Natural killer cell (primary cell): Measurements from ENCODE around the gene SEH1L. TPM values are rescaled to one million over a fixed set of nuclear protein-coding genes. Genes with fewer than 3 reads are reported as not detected.

Experiments
- ATAC-seq, 3 donors: fragments of 150-1000 bp in 2 of 3; fragments of 200-7000 bp in 1 of 3; cut with Tn5 transposase; 1 replicate in 1 of 3; 2 replicates in 2 of 3; pipeline ENCODE4 v1.10.0; 2021; ENCODE audit warnings: mild to moderate bottlenecking in 2 of 3, moderate library complexity in 2 of 3
- DNase-seq, 2 donors: peaks; one replicate each; pipeline versions ENCODE4 v3.0.0 to v3.0.0-alpha.2; 2013 to 2021; ENCODE audit warnings: mixed read lengths in 1 of 2
- H3K27ac ChIP-seq: one replicate; pipeline ENCODE4 v1.5.1; 2013; ENCODE audit warnings: mild to moderate bottlenecking, low read length
- H3K27me3 ChIP-seq: one replicate; pipeline ENCODE4 v1.6.1; 2013; ENCODE audit warnings: low read length; ENCODE audit not compliant: control insufficient read depth, insufficient read depth
- H3K36me3 ChIP-seq: one replicate; pipeline ENCODE4 v1.6.1; 2013; ENCODE audit warnings: low read length; ENCODE audit not compliant: control insufficient read depth, insufficient read depth
- H3K4me1 ChIP-seq: one replicate; pipeline ENCODE4 v1.6.1; 2013; ENCODE audit warnings: low read length; ENCODE audit not compliant: control insufficient read depth, insufficient read depth
- H3K4me3 ChIP-seq: one replicate; pipeline ENCODE4 v1.5.1; 2013; ENCODE audit warnings: low read length
- H3K9me3 ChIP-seq: one replicate; pipeline ENCODE4 v1.6.1; 2013; ENCODE audit warnings: low read length; ENCODE audit not compliant: control insufficient read depth, insufficient read depth
- H3K27ac Mint-ChIP-seq, 2 donors: one replicate each; pipeline ENCODE4 v1.8.0; 2022; ENCODE audit warnings: mild to moderate bottlenecking in 2 of 2, mixed read lengths in 2 of 2, moderate library complexity in 1 of 2
- H3K27me3 Mint-ChIP-seq, 2 donors: one replicate each; pipeline ENCODE4 v1.8.0; 2022; ENCODE audit warnings: low read depth in 2 of 2, mixed read lengths in 2 of 2
- H3K36me3 Mint-ChIP-seq: one replicate; pipeline ENCODE4 v1.8.0; 2022; ENCODE audit warnings: mixed read lengths
- H3K4me1 Mint-ChIP-seq, 2 donors: one replicate each; pipeline ENCODE4 v1.8.0; 2022; ENCODE audit warnings: mixed read lengths in 2 of 2
- H3K4me3 Mint-ChIP-seq: one replicate; pipeline ENCODE4 v1.8.0; 2022; ENCODE audit warnings: mild to moderate bottlenecking, moderate library complexity, mixed read lengths
- H3K9me3 Mint-ChIP-seq, 2 donors: one replicate each; pipeline ENCODE4 v1.8.0; 2022; ENCODE audit warnings: mixed read lengths in 2 of 2
- WGBS: methylation state at CpG from one replicate; pipeline ENCODE4 v1.1.7; 2013; ENCODE audit warnings: missing lambda C conversion rate; ENCODE audit not compliant: insufficient coverage; 5-methylcytosine and 5-hydroxymethylcytosine counted together
- intact Hi-C: fragments of 100-400 bp; cut with micrococcal nuclease; formaldehyde crosslinking; loops from one replicate; pipeline ENCODE4 v1.14.2; 2022
- total RNA-seq, 4 donors: library from RNA; stranded (reverse); fragments of 120-200 nt in 1 of 4; gene quantifications; one replicate each; pipeline versions ENCODE4 v1.2.3 to v1.2.4, GENCODE V29; 2013 to 2022
- TF ChIP-seq, protein P1 (sequence below): fragments of 200-600 bp; IDR thresholded peaks from one replicate; pipeline ENCODE4 v1.8.0; 2022; ENCODE audit warnings: antibody characterized with exemption

The SEH1L gene
- total RNA-seq, 3 donors from 2014 or later (not counting 1 experiment from before 2014, with no cell fraction given): 24.5 to 28.4 (median 26.5) TPM

DNA sequence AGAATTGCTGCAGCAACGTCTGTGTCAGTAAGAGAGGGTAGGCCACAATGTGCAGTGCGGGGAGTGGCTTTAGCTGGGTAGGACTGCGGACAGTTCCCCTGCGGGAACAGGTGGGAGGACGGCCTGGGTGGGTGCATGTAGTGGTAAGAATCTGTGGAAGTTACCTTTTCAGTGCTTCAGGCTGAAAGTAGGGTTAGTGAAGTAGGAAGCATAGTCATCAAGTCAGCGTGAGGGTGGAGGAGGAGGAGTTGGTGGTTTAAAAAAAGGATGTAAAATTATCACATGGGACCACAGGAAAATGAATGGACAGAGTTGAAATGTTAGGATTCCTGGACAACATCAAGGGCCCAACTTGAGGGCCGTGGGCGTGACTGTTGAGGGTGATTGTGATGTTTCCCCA, 56.6 kb downstream of the SEH1L start:
- TF ChIP-seq, protein P1, sequence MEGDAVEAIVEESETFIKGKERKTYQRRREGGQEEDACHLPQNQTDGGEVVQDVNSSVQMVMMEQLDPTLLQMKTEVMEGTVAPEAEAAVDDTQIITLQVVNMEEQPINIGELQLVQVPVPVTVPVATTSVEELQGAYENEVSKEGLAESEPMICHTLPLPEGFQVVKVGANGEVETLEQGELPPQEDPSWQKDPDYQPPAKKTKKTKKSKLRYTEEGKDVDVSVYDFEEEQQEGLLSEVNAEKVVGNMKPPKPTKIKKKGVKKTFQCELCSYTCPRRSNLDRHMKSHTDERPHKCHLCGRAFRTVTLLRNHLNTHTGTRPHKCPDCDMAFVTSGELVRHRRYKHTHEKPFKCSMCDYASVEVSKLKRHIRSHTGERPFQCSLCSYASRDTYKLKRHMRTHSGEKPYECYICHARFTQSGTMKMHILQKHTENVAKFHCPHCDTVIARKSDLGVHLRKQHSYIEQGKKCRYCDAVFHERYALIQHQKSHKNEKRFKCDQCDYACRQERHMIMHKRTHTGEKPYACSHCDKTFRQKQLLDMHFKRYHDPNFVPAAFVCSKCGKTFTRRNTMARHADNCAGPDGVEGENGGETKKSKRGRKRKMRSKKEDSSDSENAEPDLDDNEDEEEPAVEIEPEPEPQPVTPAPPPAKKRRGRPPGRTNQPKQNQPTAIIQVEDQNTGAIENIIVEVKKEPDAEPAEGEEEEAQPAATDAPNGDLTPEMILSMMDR: no peak
- no peak overlapping the region for H3K4me3 Mint-ChIP-seq
- no peak overlapping the region for H3K27ac Mint-ChIP-seq
- peaks cover 12 to 23% of the 10 kb centered on the region in 2 donors for H3K4me1 Mint-ChIP-seq
- intact Hi-C loops: no loop called here
- no peak overlapping the region for H3K4me3 ChIP-seq
- DNase-seq (no peak), ATAC-seq (no peak)
- WGBS: 91% methylated on average over 8 of the region's 8 CpGs
- H3K36me3 Mint-ChIP-seq: no peaks in the 10 kb centered on the region
- H3K27ac ChIP-seq: no peak overlapping the region
- no peaks in the 10 kb centered on the region for H3K4me1 ChIP-seq
- no peaks in the 10 kb centered on the region for H3K27me3 Mint-ChIP-seq
- H3K27me3 ChIP-seq: no peaks in the 10 kb centered on the region
- no peaks in the 10 kb centered on the region for H3K9me3 Mint-ChIP-seq
- H3K36me3 ChIP-seq: peaks cover 44% of the 10 kb centered on the region
- H3K9me3 ChIP-seq: no peaks in the 10 kb centered on the region

DNA sequence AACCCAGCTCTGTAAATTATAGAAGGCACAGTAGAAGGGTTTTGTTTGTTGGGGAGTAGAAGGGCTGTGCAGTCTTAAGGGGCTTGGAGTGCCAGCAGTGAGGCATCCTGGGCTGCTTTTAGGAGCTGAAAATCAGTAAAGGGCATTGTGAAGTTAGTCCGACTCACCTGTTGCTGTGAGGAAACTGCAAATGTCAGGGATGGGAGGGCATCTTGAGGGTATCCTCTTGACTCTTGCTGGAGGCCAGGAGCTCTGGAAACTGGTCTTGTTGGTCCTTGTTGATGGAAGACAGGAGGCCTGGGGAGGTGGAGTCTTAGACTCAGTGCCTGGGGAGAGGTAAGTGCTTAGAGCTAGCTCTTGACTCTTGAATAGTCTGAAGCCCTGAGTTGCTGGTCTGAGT, 57.5 kb downstream of the SEH1L start:
- Mint-ChIP-seq H3K9me3 (no peaks in the 10 kb centered on the region), H3K4me3 (no peak overlapping the region), H3K27ac (no peak overlapping the region), H3K36me3 (no peaks in the 10 kb centered on the region), H3K4me1 (peaks cover 12 to 23% of the 10 kb centered on the region in 2 donors), H3K27me3 (no peaks in the 10 kb centered on the region)
- Histone ChIP-seq H3K4me3 (no peak overlapping the region), H3K36me3 (peaks cover 50% of the 10 kb centered on the region), H3K27me3 (no peaks in the 10 kb centered on the region), H3K27ac (no peak overlapping the region), H3K9me3 (no peaks in the 10 kb centered on the region), H3K4me1 (no peaks in the 10 kb centered on the region)
- ATAC-seq (no peak), DNase-seq (no peak)
- 92% methylated on average over 1 of the region's 1 CpG for WGBS
- TF ChIP-seq, protein P1: no peak
- intact Hi-C loops: no loop called here

DNA sequence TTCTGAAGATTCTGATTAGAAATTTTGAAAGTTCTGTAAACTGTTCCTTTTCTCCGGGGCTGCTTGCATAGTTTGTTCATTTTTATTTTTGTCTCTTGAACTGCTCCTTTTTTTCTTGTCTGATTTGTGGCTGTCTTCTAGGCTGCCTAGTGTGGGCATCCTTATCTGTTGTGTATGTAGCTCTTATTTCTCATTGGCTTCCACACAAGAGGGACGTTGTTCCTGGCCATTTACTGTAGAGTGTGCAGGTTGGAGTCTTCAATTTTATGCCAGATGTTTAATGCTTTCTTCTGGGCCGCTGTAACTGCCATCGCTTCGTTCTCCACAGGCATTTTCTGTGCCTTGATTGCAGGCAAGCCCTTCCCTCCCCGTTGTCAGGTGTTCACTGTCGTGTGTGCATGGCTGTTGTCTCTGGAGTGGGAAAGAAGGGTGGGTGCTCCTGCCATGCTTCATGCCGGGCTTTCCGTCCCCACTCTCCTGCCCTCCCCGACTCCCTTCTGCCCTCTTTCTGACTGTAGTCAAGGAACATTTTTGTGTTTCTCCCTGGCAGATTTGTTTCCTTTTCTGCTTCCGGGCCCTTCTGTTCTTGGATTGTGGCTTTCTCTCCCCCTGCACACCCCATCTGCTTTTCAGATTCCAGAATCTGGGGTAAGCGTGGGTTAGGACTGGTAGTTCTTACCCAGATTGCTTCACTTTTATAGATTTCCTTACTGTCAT, 58.9 kb downstream of the SEH1L start:
- no peaks in the 10 kb centered on the region for H3K27me3 ChIP-seq
- H3K9me3 ChIP-seq: no peaks in the 10 kb centered on the region
- no peak overlapping the region for H3K27ac ChIP-seq
- intact Hi-C loops: no loop called here
- H3K4me3 ChIP-seq: no peak overlapping the region
- Mint-ChIP-seq H3K27ac (peak overlapping the region; percentile 7 to 15), H3K4me1 (peaks cover 12 to 23% of the 10 kb centered on the region in 2 donors), H3K9me3 (no peaks in the 10 kb centered on the region), H3K27me3 (no peaks in the 10 kb centered on the region), H3K4me3 (no peak overlapping the region), H3K36me3 (no peaks in the 10 kb centered on the region)
- H3K4me1 ChIP-seq: no peaks in the 10 kb centered on the region
- TF ChIP-seq, protein P1: no peak
- ATAC-seq (no peak), DNase-seq (no peak)
- H3K36me3 ChIP-seq: peaks cover 48% of the 10 kb centered on the region
- 68% methylated on average over 12 of the region's 12 CpGs for WGBS

DNA sequence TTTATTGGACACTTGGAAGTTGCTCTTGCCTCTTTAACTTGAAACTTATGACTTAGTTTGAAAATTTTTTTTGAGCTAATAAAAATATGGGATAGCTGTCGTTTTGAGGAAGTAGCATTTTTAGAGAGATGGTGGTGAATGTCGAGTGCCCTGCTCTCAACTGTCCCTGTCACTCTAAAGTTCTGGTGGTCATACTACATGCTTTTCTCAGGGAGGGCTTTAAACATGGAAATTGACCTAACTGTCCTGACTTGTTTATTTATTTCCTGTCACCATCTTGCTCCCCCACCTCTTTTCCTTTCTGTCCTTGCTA, 59.4 kb downstream of the SEH1L start:
- peaks cover 12 to 23% of the 10 kb centered on the region in 2 donors for H3K4me1 Mint-ChIP-seq
- H3K27me3 Mint-ChIP-seq: no peaks in the 10 kb centered on the region
- no peaks in the 10 kb centered on the region for H3K36me3 Mint-ChIP-seq
- no peaks in the 10 kb centered on the region for H3K9me3 ChIP-seq
- H3K27me3 ChIP-seq: no peaks in the 10 kb centered on the region
- no peaks in the 10 kb centered on the region for H3K4me1 ChIP-seq
- ATAC-seq (no peak), DNase-seq (no peak)
- 16% methylated on average over 2 of the region's 2 CpGs for WGBS
- peaks cover 48% of the 10 kb centered on the region for H3K36me3 ChIP-seq
- no peaks in the 10 kb centered on the region for H3K9me3 Mint-ChIP-seq
- peak overlapping the region; percentile 7 to 15 for H3K27ac Mint-ChIP-seq
- TF ChIP-seq, protein P1: no peak
- no peak overlapping the region for H3K4me3 ChIP-seq
- H3K4me3 Mint-ChIP-seq: no peak overlapping the region
- H3K27ac ChIP-seq: no peak overlapping the region
- intact Hi-C loops: no loop called here
